Pancreas (tissue), 10 donors: Measurements from ENCODE around the gene CTDNEP1. TPM values are rescaled to one million over a fixed set of nuclear protein-coding genes. Genes with fewer than 3 reads are reported as not detected.

Experiments
- ATAC-seq, 4 donors: fragments of 200-7000 bp; cut with Tn5 transposase; one replicate each; pipeline versions ENCODE4 v1.8.0 to v1.9.1; 2020; ENCODE audit warnings: mild to moderate bottlenecking in 4 of 4, moderate library complexity in 4 of 4
- DNase-seq, 6 donors: peaks; one replicate each; pipeline ENCODE4 v3.0.0-alpha.2; 2020
- FAIRE-seq: peaks from 2 replicates; lab custom pipeline; 2012; peaks lifted over from hg19 to GRCh38; lab: Jason Lieb, UNC
- H3K27ac ChIP-seq, 4 donors: fragments of 200-600 bp; sonication (generic); 1 replicate in 3 of 4; 2 replicates in 1 of 4; pipeline versions ENCODE4 v1.5.0 to v1.8.0; 2020
- H3K27me3 ChIP-seq, 4 donors: fragments of 200-600 bp; one replicate each; pipeline ENCODE4 v1.8.0; 2021
- H3K36me3 ChIP-seq, 3 donors: fragments of 200-600 bp; sonication (generic) in 1 of 3; one replicate each; pipeline versions ENCODE4 v1.5.0 to v1.8.0; 2020 to 2021
- H3K4me1 ChIP-seq, 3 donors: fragments of 200-600 bp; one replicate each; pipeline ENCODE4 v1.8.0; 2021
- H3K4me3 ChIP-seq, 4 donors: fragments of 200-600 bp; sonication (generic) in 2 of 4; one replicate each; pipeline versions ENCODE4 v1.5.0 to v1.8.0; 2020 to 2021
- H3K9me3 ChIP-seq, 4 donors: fragments of 200-600 bp; one replicate each; pipeline ENCODE4 v1.8.0; 2021
- WGBS, 2 donors: extraction: QIAGEN DNeasy Blood & Tissue Kit; methylation state at CpG; one replicate each; pipeline ENCODE4 v1.1.7; 2013; 5-methylcytosine and 5-hydroxymethylcytosine counted together
- intact Hi-C, 3 donors: fragments of 100-400 bp; cut with DNase I; formaldehyde crosslinking; loops; one replicate each; pipeline versions ENCODE4 v1.11.1 to v1.14.2; 2022
- polyA plus RNA-seq, 2 donors: library from polyadenylated mRNA; stranded (reverse); fragments of 200-250 nt; gene quantifications; one replicate each; pipeline ENCODE4 v1.2.3, GENCODE V29; 2013
- total RNA-seq, 6 donors: library from RNA; stranded (reverse); fragmentation: NEBNext Ultra II Directional in 4 of 6; extraction: Animal tissue kit (Norgen Biotek cat#: 25700) in 4 of 6; gene quantifications; one replicate each; pipeline versions ENCODE4 v1.2.1 to v1.2.4, GENCODE V29; 2021 to 2023
- TF ChIP-seq, protein P1 (sequence below), 4 donors: fragments of 200-600 bp; sonication (generic) in 3 of 4; IDR thresholded peaks; one replicate each; pipeline versions ENCODE4 v1.5.0 to v1.8.0; 2021; ENCODE audit warnings: antibody characterized with exemption in 4 of 4
- donor health status: healthy with polysubstance abuse.
- donor health status: DM: no; HTN: no; CAD: no; lungs with moderate emphysema.
- donor health status: DM: no; HTN: no; CAD: no.
- donor health status: control.
- donor health status: control.
- donor health status: Bipolar disorder and iron deficiency.
- donor health status: DM: yes; HTN: yes; CAD: no.
- donor health status: DM: no; HTN: no; CAD: no.
- donor health status: DM: no; HTN: no; CAD: no.
- donor health status: DM: yes; HTN: yes; CAD: no.

Gene CTDNEP1
- total RNA-seq (10 to 100 TPM; 42.0 to 75.2 (median 53.8) TPM), polyA plus RNA-seq (10 to 100 TPM; 47.4 to 67.9 TPM)

DNA sequence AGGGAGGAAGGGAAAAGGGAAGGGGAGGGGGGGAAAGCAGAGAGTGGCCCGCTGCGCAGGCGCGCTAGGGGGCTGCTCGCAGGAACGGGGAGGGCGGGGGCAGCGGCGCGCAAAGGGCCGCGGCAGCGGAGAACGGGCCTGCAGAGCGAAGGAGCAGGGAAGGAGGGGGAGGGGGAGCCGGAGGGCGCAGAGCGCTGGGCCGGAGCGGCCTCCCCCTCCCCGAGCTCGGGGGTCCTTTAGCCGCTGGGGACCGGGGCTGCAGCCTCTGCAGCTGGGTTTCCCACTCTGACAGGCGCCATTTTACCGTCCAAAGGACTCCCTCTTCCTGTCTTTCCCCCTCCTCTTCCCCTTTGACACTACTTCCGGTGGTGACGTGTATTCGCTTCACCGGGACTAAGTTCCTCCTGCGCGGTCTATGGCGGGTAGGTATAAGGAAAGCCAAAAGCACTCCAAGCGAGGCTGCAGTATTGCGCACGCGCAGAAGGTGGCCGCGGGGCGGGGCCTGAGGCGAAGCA, at the start of gene CTDNEP1:
Gene CTDNEP1 (minus strand): TSS at position 74 of the 515 bp plus-strand sequence. CDS start 438 bp downstream, outside the sequence.
- intact Hi-C loops, result no loop called here
- Histone ChIP-seq H3K27me3 (no peaks in the 10 kb centered on the region), H3K4me1 (peaks cover 8 to 27% (median 11%) of the 10 kb centered on the region in 3 donors), H3K36me3 (peaks cover 0 to 15% (median 6%) of the 10 kb centered on the region in 3 donors), H3K27ac (peak within 1 kb of the TSS; percentile 99 to 100 (median 100)), H3K4me3 (peak within 1 kb of the TSS; percentile 86 to 97 (median 90)), H3K9me3 (no peaks in the 10 kb centered on the region)
- TF ChIP-seq, protein P1, sequence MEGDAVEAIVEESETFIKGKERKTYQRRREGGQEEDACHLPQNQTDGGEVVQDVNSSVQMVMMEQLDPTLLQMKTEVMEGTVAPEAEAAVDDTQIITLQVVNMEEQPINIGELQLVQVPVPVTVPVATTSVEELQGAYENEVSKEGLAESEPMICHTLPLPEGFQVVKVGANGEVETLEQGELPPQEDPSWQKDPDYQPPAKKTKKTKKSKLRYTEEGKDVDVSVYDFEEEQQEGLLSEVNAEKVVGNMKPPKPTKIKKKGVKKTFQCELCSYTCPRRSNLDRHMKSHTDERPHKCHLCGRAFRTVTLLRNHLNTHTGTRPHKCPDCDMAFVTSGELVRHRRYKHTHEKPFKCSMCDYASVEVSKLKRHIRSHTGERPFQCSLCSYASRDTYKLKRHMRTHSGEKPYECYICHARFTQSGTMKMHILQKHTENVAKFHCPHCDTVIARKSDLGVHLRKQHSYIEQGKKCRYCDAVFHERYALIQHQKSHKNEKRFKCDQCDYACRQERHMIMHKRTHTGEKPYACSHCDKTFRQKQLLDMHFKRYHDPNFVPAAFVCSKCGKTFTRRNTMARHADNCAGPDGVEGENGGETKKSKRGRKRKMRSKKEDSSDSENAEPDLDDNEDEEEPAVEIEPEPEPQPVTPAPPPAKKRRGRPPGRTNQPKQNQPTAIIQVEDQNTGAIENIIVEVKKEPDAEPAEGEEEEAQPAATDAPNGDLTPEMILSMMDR (IDR thresholded peaks at IDR 0.05), result no peak
- WGBS, 2 donors, result 0 to 1% methylated on average over 25 to 41 of the region's 41 CpGs
- peak; percentile 98 to 100 (median 98) for DNase-seq
- peak; percentile 87 to 93 (median 90) for ATAC-seq
- FAIRE-seq, result peak; percentile 97

DNA sequence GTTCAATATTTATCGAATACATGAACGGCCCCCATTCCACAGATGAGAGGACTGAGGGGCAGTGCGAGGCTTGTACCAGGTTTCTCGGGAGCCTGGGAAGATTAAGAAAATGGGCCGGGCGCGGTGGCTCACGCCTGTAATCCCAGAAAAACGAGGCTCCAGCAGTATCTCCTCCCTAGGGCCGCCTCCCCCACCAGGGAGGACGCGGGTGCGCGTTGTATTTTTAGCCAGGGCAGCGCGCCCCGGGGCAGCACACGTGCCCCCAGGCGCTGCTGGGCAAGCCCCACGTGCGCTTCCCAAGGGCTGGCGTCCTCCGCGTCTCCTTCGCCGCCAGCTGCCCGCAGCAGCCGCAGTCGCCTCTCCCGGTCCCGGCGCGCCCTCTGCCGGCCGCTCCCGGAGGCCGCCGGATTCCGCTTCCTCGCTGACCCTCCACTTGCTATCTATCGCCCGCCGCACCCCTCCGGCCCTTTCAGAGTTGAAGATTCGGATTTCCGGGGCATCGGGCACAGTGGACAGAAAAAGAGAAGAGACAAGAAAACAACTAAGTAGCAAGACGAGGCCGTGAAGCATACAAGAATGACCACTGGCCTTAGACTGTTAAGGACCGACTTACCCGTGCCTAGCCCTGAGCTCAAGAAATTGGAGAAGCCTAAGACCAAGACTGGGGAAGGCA, 44.8 kb upstream of the CTDNEP1 start:
- DNase-seq (peak; percentile 69 to 95 (median 85)), ATAC-seq (peak; percentile 67 to 86 (median 82)), FAIRE-seq (no peak)
- H3K27ac ChIP-seq, result no peak overlapping the region
- TF ChIP-seq, protein P1 (IDR thresholded peaks at IDR 0.05), result peak; percentile 84 to 90 (median 88)
- H3K9me3 ChIP-seq, result no peaks in the 10 kb centered on the region
- no peaks in the 10 kb centered on the region for H3K27me3 ChIP-seq
- no peaks in the 10 kb centered on the region for H3K36me3 ChIP-seq
- peak overlapping the region in 1 of 4 donors; percentile 20 for H3K4me3 ChIP-seq
- intact Hi-C loops, result loop anchor here in 1 of 3 donors (10.0 kb wide), 1 partner anchor 252 kb away; the partner anchor contains the start of gene SLC16A11
- H3K4me1 ChIP-seq, result peaks cover 0 to 18% (median 13%) of the 10 kb centered on the region in 3 donors
- 4 to 7% methylated on average over 51 of the region's 51 CpGs for whole genome bisulfite sequencing, 2 donors

DNA sequence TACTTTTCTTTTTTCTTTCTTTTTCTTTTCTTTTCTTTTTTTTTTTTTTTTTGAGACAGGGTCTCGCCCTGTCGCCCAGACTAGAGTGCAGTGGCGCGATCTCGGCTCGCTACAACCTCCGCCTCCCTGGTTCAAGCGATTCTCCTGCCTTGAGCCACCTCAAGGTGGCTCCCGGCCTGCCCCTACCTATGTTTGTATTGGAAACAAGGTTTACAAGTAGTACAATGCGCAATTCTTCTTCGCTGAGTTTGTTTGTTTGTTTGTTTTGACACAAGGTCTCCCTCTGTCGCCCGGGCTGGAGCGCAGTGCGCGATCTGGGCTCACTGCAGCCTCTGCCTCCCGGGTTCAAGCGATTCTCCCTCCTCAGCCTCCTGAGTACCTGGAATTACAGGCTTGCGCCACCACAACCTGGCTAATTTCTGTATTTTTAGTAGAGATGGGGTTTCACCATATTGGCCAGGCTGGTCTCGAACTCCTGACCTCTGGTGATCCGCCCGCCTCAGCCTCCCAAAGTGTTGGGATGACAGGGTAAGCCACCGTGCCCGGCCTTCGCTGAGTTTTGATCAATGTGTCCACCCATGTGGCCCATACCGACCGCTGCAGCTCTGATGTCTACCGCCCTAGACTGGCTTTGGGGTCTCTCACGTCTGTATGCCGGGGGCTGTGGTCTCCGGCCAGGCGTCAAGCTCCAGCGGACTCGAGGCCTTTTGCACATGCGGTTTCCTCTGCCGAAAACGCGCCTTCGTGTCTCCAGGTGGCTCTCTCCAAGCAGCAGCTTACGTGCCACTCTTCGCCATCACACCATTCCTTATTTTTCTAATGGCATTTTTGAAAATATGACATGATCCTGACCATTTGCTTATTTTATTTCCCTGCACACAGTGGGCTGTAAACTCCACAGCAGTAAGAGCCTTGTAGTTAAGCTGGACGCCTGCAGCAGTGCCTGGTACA, 44.0 kb upstream of the CTDNEP1 start:
- Histone ChIP-seq H3K27ac (no peak overlapping the region), H3K9me3 (no peaks in the 10 kb centered on the region), H3K4me1 (peaks cover 0 to 18% (median 13%) of the 10 kb centered on the region in 3 donors), H3K4me3 (peak overlapping the region in 2 of 4 donors; percentile 26 to 42), H3K27me3 (no peaks in the 10 kb centered on the region), H3K36me3 (no peaks in the 10 kb centered on the region)
- FAIRE-seq (no peak), ATAC-seq (no peak), DNase-seq (peak in 1 of 6 donors; percentile 25)
- WGBS, 2 donors, result 65 to 66% methylated on average over 41 to 42 of the region's 42 CpGs
- intact Hi-C loops, result loop anchor here in 1 of 3 donors (10.0 kb wide), 1 partner anchor 251 kb away; the partner anchor contains the start of gene SLC16A11
- TF ChIP-seq, protein P1 (IDR thresholded peaks at IDR 0.05), result no peak

DNA sequence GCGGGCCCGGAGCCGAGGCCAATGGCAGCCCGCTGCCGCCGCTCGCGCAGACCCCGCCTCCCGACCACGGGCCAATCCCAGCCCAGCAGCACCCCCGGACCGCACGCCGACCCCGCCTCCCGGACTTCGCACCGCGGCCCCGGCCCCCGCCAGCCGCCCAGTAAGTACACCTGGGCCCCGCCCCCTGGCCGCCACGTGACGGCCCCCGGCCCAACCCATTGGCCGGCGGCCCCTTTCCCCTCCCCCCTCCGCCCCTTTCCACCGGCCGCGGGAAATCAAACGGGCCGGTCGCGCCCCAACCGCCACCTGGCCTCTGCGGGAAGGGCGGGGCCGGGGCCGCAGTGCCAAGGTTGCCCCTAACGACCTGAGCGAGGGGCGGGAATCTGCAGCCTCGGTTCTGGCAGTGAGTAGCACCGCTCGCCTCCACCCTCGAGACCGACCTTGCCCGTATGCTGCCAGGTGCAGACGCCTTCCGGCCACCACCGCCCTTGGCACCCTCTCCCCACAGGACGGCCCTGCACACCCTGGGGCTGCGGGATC, 43.1 kb upstream of the CTDNEP1 start, which contains the start of gene YBX2:
Gene YBX2 (minus strand): TSS at position 26 of the 540 bp plus-strand sequence. CDS start 139 bp downstream, outside the sequence.
- Histone ChIP-seq H3K27me3 (no peaks in the 10 kb centered on the region), H3K36me3 (no peaks in the 10 kb centered on the region), H3K9me3 (no peaks in the 10 kb centered on the region), H3K4me1 (peaks cover 0 to 18% (median 13%) of the 10 kb centered on the region in 3 donors), H3K4me3 (peak within 1 kb of the TSS in 2 of 4 donors; percentile 26 to 42), H3K27ac (no peak within 1 kb of the TSS)
- peak; percentile 79 to 90 (median 85) for DNase-seq
- TF ChIP-seq, protein P1 (IDR thresholded peaks at IDR 0.05), result no peak
- ATAC-seq, result peak; percentile 77 to 84 (median 82)
- FAIRE-seq, result no peak
- intact Hi-C loops, result loop anchor here in 1 of 3 donors (10.0 kb wide), 1 partner anchor 250 kb away; the partner anchor contains the start of gene SLC16A11
- 1 to 3% methylated on average over 32 to 57 of the region's 57 CpGs for WGBS, 2 donors
